Measurements from ENCODE around the gene TTC33.

- TF ChIP-seq EZH2 (IDR thresholded peaks at IDR 0.05; ENCODE audit: borderline replicate concordance, insufficient read depth, low read length, poor library complexity, severe bottlenecking): no peak
- TF ChIP-seq EP300 (conservative IDR thresholded peaks at IDR 0.05; ENCODE audit: poor library complexity, severe bottlenecking): no peak
- TF ChIP-seq RAD21 (conservative IDR thresholded peaks at IDR 0.05): no peak
- TF ChIP-seq CTCF (IDR thresholded peaks at IDR 0.05; ENCODE audit: poor library complexity, severe bottlenecking): no peak
- TF ChIP-seq SMC3 (conservative IDR thresholded peaks at IDR 0.05; ENCODE audit: poor library complexity): no peak
- TF ChIP-seq REST (IDR thresholded peaks at IDR 0.05; ENCODE audit: borderline replicate concordance): no peak
- no peak for TF ChIP-seq POLR2AphosphoS5 (IDR thresholded peaks at IDR 0.05)
Measured at GRCh38 chr5:40603378-40603777, 152.4 kb downstream of the TTC33 start.

Measured in neural cell (in vitro differentiated cells).